ENCODE data around the gene HCFC1. TPM values are rescaled to one million over a fixed set of nuclear protein-coding genes. Genes with fewer than 3 reads are reported as not detected.

The HCFC1 gene
- total and polyA plus RNA-seq, 9 donors: 13.3 to 62.5 (median 43.2) TPM

- intact Hi-C loops (cut with DNase I): no loop called here
- Histone ChIP-seq H3K4me3 (no peak overlapping the region), H3K27ac (no peak overlapping the region), H3K36me3 (no peaks in the 10 kb centered on the region), H3K9me3 (no peaks in the 10 kb centered on the region), H3K4me1 (ENCODE audit: insufficient read depth) (no peaks in the 10 kb centered on the region), H3K27me3 (no peaks in the 10 kb centered on the region)
- WGBS, 3 donors: 70 to 78% (median 70%) methylated on average over 16 to 18 of the region's 18 CpGs
- no peak for TF ChIP-seq EP300 (IDR thresholded peaks at IDR 0.05)
- TF ChIP-seq POLR2A (IDR thresholded peaks at IDR 0.05): no peak
- no peak for TF ChIP-seq CTCF (IDR thresholded peaks at IDR 0.05)
- DNase-seq: no peak
Measured at GRCh38 chrX:154011376-154012335, 40.0 kb upstream of the HCFC1 start.

- TF ChIP-seq POLR2A (IDR thresholded peaks at IDR 0.05) (no peak), CTCF (IDR thresholded peaks at IDR 0.05) (no peak), EP300 (IDR thresholded peaks at IDR 0.05) (no peak)
- Histone ChIP-seq H3K4me3 (no peak overlapping the region), H3K27ac (no peak overlapping the region)
Measured at GRCh38 chrX:154010330-154011087, 38.9 kb upstream of the HCFC1 start.

GRCh38 chrX:154008521-154008920 is 36.9 kb upstream of the HCFC1 start:
- no peak for DNase-seq
- Histone ChIP-seq H3K9me3 (no peaks in the 10 kb centered on the region), H3K36me3 (no peaks in the 10 kb centered on the region), H3K4me3 (no peak overlapping the region), H3K27me3 (no peaks in the 10 kb centered on the region), H3K4me1 (ENCODE audit: insufficient read depth) (no peaks in the 10 kb centered on the region), H3K27ac (no peak overlapping the region)
- WGBS, 3 donors: 62 to 83% (median 81%) methylated on average over 4 of the region's 4 CpGs
- intact Hi-C loops (cut with DNase I): no loop called here
- TF ChIP-seq EP300 (IDR thresholded peaks at IDR 0.05) (no peak), CTCF (IDR thresholded peaks at IDR 0.05) (no peak)

More at GRCh38 chrX:154010330-154011087, 38.9 kb upstream of the HCFC1 start:
- 78 to 84% (median 84%) methylated on average over 18 of the region's 18 CpGs for WGBS, 3 donors
- intact Hi-C loops (cut with DNase I): no loop called here
- Histone ChIP-seq H3K9me3 (no peaks in the 10 kb centered on the region), H3K27me3 (no peaks in the 10 kb centered on the region), H3K4me1 (ENCODE audit: insufficient read depth) (no peaks in the 10 kb centered on the region), H3K36me3 (no peaks in the 10 kb centered on the region)
- no peak for DNase-seq

- 90 to 92% (median 92%) methylated on average over 20 of the region's 20 CpGs for WGBS, 3 donors
- intact Hi-C loops (cut with DNase I): no loop called here
- DNase-seq: no peak
- no peaks in the 10 kb centered on the region for H3K36me3 ChIP-seq
- no peak for TF ChIP-seq POLR2A (IDR thresholded peaks at IDR 0.05)
- TF ChIP-seq CTCF (IDR thresholded peaks at IDR 0.05): no peak
- TF ChIP-seq EP300 (IDR thresholded peaks at IDR 0.05): no peak
- H3K4me1 ChIP-seq (ENCODE audit: insufficient read depth): no peaks in the 10 kb centered on the region
- H3K4me3 ChIP-seq: no peak overlapping the region
- no peaks in the 10 kb centered on the region for H3K27me3 ChIP-seq
- no peak overlapping the region for H3K27ac ChIP-seq
- no peaks in the 10 kb centered on the region for H3K9me3 ChIP-seq
Measured at GRCh38 chrX:154006947-154007346, 35.3 kb upstream of the HCFC1 start.

All from ovary (tissue), 9 donors.